ENCODE measurements around the gene PSME2. TPM values are rescaled to one million over a fixed set of nuclear protein-coding genes. Genes with fewer than 3 reads are reported as not detected.

Gene PSME2
- total RNA-seq, 2 donors from 2014 or later = 106 to 112 TPM

GRCh38 chr14:24122416-24122815 is 24.0 kb downstream of the PSME2 start:
- H3K9me3 ChIP-seq (ENCODE audit: control insufficient read depth, low read length) = no peaks in the 10 kb centered on the region
- peaks cover 55% of the 10 kb centered on the region for H3K36me3 ChIP-seq (ENCODE audit: control insufficient read depth, insufficient read depth, low read length)
- DNase-seq = no peak
- H3K9ac ChIP-seq (ENCODE audit: extremely low read depth, low read length, poor library complexity, severe bottlenecking) = no peak overlapping the region
- Mint-ChIP-seq H3K4me1 (peaks cover 4% of the 10 kb centered on the region), H3K4me3 (no peak overlapping the region), H3K9me3 (no peaks in the 10 kb centered on the region), H3K27me3 (ENCODE audit: insufficient read depth) (no peaks in the 10 kb centered on the region), H3K36me3 (ENCODE audit: low read depth) (peaks cover 53% of the 10 kb centered on the region), H3K27ac (no peak overlapping the region)
- TF ChIP-seq CTCF (conservative IDR thresholded peaks at IDR 0.05) = no peak
- no peak overlapping the region for H3K27ac ChIP-seq (ENCODE audit: low read depth, low read length)
- H3K27me3 ChIP-seq (ENCODE audit: control insufficient read depth, insufficient read depth, low read length, poor library complexity, severe bottlenecking) = no peaks in the 10 kb centered on the region
- H3K4me1 ChIP-seq (ENCODE audit: control insufficient read depth, insufficient read depth, low read length) = no peaks in the 10 kb centered on the region
- WGBS, 2 experiments (ENCODE audit: insufficient coverage in 1 of 2, insufficient read length in 1 of 2) = 100% methylated on average over 4 of the region's 4 CpGs; no CpG with 5 or more reads in 1 of the 2 experiments
- no peak overlapping the region for H3K4me3 ChIP-seq (ENCODE audit: low read length)

GRCh38 chr14:24121210-24121609 is 25.2 kb downstream of the PSME2 start:
- TF ChIP-seq CTCF (conservative IDR thresholded peaks at IDR 0.05) = no peak
- H3K4me3 Mint-ChIP-seq = no peak overlapping the region
- Histone ChIP-seq H3K9me3 (ENCODE audit: control insufficient read depth, low read length) (no peaks in the 10 kb centered on the region), H3K4me1 (ENCODE audit: control insufficient read depth, insufficient read depth, low read length) (no peaks in the 10 kb centered on the region), H3K27me3 (ENCODE audit: control insufficient read depth, insufficient read depth, low read length, poor library complexity, severe bottlenecking) (no peaks in the 10 kb centered on the region), H3K4me3 (ENCODE audit: low read length) (no peak overlapping the region), H3K9ac (ENCODE audit: extremely low read depth, low read length, poor library complexity, severe bottlenecking) (no peak overlapping the region), H3K27ac (ENCODE audit: low read depth, low read length) (no peak overlapping the region), H3K36me3 (ENCODE audit: control insufficient read depth, insufficient read depth, low read length) (peaks cover 65% of the 10 kb centered on the region)
- H3K27me3 Mint-ChIP-seq (ENCODE audit: insufficient read depth) = no peaks in the 10 kb centered on the region
- no peaks in the 10 kb centered on the region for H3K9me3 Mint-ChIP-seq
- no peak overlapping the region for H3K27ac Mint-ChIP-seq
- WGBS, 2 experiments (ENCODE audit: insufficient coverage in 1 of 2, insufficient read length in 1 of 2) = 95 to 97% methylated on average over 7 to 8 of the region's 8 CpGs
- H3K4me1 Mint-ChIP-seq = peaks cover 9% of the 10 kb centered on the region
- no peak for DNase-seq
- peaks cover 59% of the 10 kb centered on the region for H3K36me3 Mint-ChIP-seq (ENCODE audit: low read depth)

GRCh38 chr14:24119691-24120090 is 26.7 kb downstream of the PSME2 start:
- peaks cover 55% of the 10 kb centered on the region for H3K36me3 Mint-ChIP-seq (ENCODE audit: low read depth)
- no peaks in the 10 kb centered on the region for H3K4me1 ChIP-seq (ENCODE audit: control insufficient read depth, insufficient read depth, low read length)

More at GRCh38 chr14:24119691-24120090, 26.7 kb downstream of the PSME2 start:
- H3K9ac ChIP-seq (ENCODE audit: extremely low read depth, low read length, poor library complexity, severe bottlenecking) = no peak overlapping the region
- peaks cover 19% of the 10 kb centered on the region for H3K4me1 Mint-ChIP-seq
- no peaks in the 10 kb centered on the region for H3K9me3 Mint-ChIP-seq
- 96 to 100% methylated on average over 3 to 6 of the region's 6 CpGs for WGBS, 2 experiments (ENCODE audit: insufficient coverage in 1 of 2, insufficient read length in 1 of 2)
- H3K9me3 ChIP-seq (ENCODE audit: control insufficient read depth, low read length) = no peaks in the 10 kb centered on the region
- H3K36me3 ChIP-seq (ENCODE audit: control insufficient read depth, insufficient read depth, low read length) = peaks cover 66% of the 10 kb centered on the region
- H3K27me3 ChIP-seq (ENCODE audit: control insufficient read depth, insufficient read depth, low read length, poor library complexity, severe bottlenecking) = no peaks in the 10 kb centered on the region
- no peak overlapping the region for H3K4me3 ChIP-seq (ENCODE audit: low read length)
- TF ChIP-seq CTCF (conservative IDR thresholded peaks at IDR 0.05) = no peak
- no peak overlapping the region for H3K4me3 Mint-ChIP-seq
- no peaks in the 10 kb centered on the region for H3K27me3 Mint-ChIP-seq (ENCODE audit: insufficient read depth)
- no peak overlapping the region for H3K27ac Mint-ChIP-seq
- H3K27ac ChIP-seq (ENCODE audit: low read depth, low read length) = no peak overlapping the region
- no peak for DNase-seq
